Stimulated activated CD4-positive, alpha-beta T cell treated with anti-CD3 and anti-CD28 coated beads, TNF-alpha, amount 100 ng/mL, for 4 hours (primary cell): ENCODE results near the gene PPTC7.
"Not testable (repeated sequence)": the region's sequence is repeated elsewhere in the genome, so short reads cannot be mapped to it uniquely, and the experiment has no call there.

Experiments
- DNase-seq, 3 experiments: peaks; one replicate each; pipeline ENCODE4 v3.0.0-alpha.2; 2020; ENCODE audit warnings: low read depth in 3 of 3

Gene PPTC7

DNA sequence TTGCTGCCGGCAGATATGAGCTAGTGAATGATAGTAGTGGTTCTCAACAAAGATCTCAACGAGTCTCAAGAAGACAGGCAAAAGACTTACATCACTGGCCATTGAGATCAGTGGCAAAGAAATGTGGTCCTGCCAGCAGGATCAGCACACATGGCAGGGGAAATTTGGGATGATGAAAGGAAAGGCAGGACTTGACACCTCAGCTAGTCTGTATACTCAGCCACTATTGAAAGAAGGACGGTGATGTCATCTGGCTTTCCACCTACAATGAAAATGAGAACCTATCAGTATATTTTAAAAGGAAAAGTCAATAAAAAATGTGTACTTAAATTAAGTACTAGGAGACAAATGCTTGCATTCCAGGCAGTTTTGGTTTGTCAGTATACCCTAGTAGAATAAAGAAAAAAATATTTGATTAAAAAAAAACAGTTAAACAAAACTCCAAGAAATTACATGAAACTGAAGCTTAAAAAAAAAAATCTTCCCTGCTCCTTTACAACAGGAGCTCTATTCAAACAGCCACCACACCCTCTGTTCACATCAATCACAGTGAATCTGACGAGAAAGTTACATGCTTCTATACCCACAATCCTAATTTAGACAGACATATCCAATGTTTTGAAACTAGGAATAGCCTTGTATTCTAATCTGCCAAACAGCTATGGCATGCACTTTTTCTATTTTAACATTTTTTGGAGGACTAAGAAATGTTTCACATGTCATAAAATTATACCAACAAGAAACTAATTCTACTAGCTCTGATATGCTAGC, 46.1 kb downstream of the PPTC7 start:
- DNase-seq: no peak

DNA sequence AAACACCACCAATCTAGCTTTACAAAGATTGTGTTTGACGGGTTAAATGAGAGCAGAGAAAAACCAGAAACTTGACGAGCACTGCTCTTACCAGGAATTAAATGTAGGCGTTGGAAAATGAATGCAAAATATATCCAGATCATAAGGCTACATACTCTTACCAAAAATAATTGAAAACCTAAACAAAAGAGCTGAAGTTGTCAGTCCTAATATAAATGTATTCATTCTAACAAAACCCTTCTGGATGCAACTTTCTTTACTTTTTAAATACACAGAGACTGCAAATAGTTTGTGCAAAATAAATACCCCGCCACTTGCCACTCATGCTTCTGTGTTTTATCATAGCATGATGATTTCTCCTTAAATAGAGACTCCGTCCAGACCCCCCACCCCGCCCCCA, 48.3 kb downstream of the PPTC7 start:
- DNase-seq: no peak

DNA sequence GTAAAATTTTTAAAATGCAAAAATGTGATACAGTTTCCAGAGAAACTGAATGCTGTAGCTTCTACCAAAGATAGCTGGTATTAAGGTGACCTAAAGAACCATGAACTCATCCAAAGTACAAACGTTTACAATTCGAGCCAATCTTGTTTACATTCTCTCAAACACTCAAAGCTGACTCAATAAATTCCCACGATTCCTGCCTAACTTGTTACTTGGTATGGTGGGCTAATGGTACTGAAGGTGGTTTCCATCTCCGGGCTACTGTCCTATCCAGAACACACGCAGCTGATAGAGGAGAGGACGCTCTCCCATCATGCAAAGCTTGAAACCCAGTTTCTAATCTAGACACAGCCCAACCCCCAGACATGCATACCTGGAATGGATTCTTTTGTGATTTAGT, 49.5 kb downstream of the PPTC7 start:
- no peak for DNase-seq

DNA sequence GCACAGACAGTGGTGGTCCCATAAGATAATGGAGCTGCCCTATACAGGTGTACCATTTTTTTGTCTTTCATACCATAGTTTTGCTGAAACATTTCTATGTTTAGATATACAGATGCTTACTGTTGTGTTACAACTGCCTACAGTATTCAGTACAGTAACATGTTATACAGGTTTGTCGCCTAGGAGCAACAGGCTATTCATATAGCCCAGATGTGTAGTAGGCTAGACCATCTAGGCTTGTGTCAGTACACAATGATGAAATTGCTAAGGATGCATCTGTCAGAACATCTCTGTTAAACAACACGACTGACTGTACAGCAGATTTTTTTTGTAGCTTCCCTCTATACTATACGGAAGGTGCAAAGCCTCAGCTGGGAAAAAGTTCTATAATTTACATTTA, 50.5 kb downstream of the PPTC7 start:
- no peak for DNase-seq

DNA sequence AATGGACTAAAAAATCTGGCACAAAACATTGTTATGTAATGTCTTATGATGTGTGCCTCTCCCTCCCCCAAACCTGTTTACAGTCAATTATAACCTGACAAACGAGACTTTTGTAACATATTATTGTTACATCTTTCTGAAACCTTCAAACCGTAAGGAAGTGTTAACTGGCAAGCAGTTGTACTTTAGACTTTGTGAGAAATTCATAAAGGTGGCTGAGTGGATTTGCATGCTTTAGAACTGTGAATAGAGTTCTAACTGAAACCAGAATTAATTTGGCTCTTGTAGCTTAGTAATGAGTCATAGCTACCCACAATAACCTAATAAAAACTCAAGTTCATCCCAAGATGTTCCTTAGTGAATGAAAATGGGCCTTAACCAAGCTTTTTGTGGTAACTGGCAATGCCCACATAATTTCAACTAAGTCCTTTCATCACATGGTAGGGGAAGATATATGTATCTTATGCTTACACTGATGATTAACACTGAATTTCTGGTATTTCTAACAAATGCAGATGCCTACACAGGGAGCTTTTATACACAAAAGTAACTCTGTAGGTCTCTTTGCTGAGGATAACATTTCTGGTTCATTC, 51.3 kb downstream of the PPTC7 start:
- DNase-seq: no peak

DNA sequence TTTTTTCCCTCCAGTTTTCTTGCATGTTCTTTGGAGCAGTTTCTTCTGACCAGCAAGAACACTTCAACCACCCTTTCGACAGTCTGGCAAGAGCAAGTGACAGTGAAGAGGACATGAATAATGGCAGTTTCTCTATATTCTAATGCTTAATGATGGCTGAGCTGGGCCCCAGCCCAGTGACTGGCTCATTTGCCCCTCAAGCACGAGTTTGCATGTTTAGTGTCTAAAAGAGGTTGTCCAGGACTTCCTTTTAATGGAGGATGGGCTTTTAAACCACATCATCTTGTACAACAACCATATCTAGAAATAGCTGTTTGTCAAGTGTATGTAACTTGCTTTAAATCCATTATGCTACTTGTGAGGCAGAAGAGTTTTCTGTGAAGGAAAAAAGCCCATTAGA, 52.6 kb downstream of the PPTC7 start:
- no peak for DNase-seq

DNA sequence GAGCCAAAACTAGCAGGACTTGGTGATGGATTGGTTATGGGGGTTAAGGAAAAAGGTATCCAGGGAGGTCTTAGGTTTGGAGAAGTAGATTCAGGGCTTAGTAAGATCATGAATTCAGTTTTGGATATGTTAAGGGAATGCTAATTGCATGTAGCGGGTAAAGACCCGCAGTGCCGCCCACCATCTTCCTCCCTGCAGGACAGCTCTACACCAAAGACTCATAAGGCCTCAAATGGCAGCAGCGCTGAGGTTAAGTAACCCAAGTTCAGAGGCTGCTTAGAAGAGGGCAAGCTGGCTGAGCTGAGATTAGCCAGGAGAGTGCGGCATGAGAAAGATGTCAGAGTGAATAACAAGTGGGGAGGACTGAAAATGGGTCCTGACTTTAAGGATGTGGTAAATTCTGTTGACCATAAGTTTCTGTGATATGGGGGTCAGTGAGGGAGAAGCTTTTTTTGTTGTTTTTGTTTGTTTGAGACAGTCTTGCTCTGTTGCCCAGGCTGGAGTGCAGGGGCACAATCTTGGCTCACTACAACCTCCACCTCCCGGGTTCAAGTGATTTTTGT, 54.8 kb downstream of the PPTC7 start:
- no peak for DNase-seq

DNA sequence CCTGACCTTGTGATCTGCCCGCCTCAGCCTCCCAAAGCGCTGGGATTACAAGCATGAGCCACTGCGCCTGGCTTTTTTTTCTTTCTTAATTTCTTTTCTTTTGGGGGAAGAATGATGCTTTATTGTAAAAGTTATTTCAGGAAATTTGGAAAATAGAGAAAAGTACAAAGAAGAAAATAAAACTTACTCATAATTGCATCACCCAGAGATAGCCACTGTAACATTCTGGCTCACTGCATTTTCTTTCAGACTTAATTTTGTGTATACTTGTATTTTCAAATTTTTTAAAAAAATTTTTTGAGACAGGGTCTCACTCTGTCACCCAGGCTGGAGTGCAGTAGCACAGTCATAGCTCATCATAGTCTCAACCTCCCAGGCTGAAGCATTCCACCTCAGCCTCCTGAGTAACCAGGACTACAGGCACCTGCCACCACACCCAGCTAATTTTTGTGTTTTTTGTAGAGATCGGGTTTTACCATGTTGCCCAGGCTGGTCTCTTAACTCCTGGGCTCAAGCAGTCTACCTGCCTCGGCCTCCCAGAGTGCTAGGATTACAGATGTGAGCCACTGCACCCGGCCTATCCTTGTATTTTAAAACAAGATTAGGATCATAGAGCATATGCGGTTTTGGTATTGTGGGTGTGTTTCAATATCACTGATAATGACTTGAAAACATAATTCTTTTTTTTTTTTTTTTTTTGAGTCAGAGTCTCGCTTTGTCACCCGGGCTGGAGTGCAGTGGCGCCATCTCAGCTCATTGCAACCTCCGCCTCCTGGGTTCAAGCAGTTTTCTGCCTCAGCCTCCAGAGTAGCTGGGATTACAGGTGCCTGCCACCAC, 62.0 kb downstream of the PPTC7 start:
- not testable (repeated sequence) for DNase-seq

DNA sequence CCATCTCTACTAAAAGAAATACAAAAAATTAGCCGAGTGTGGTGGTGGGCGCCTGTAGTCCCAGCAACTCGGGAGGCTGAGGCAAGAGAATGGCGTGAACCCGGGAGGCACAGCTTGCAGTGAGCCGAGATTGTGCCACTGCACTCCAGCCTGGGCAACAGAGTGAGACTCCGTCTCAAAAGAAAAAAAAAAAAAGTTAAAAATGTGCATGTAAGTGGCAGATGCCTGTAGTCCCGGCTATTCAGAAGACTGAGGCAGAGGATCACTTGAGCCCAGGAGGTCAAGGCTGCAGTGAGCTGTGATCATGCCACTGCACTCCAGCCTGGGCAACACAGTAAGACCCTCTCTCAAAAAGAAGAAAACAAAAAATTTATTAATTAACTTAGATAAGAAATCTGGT, 65.1 kb downstream of the PPTC7 start:
- DNase-seq: not testable (repeated sequence)

DNA sequence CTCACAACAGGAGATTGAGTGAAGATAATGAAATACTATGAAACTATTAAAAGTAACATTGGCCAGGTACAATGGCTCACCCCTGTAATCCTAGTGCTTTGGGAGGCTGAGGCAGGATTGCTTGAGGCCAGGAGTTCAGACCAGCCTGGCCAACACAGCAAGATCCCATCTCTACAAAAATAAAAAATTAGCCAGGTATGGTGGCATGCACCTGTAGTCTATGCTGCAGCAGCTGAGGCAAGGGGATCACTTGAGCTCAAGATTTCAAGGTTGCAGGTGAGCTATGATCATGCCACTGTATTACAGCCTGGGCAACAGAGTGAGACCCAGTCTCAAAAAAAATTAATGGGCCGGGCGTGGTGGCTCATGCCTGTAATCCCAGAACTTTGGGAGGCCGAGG, 66.1 kb downstream of the PPTC7 start:
- no peak for DNase-seq

DNA sequence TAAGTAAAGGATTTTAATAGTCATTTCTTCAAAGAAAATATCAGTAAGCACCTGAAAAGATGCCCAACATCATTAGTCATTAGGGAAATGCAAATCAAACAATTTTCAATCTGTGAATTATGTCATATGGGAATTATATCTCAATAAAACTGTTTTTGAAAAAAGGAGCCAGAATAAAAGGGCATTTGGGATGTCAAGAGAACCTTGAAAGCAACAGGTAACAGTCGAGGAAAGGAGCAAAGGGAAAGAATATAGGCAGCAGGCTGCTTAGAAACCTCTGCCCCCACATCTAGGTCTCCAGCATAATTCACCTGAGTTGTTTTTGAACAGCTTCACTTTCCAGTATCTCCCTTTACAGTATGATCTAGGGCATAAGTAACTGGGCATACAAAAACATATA, 68.8 kb downstream of the PPTC7 start:
- DNase-seq: no peak

DNA sequence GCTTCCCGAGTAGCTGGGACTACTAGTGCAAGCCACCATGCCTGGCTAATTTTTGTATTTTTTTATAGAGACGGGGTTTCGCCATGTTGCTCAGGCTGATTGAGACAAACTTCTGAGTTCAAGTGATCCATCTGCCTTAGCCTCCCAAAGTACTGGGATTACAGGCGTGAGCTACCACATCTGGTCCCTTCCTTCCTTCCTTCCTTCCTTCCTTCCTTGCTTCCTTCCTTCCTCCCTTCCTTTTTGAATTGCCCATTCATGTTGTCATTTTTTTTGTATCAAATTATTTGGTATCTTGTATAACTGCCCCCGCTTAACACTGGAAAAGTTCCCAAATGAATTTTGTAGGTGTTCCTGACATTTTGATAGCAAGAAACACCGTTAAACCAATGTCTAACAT, 69.3 kb downstream of the PPTC7 start:
- no peak for DNase-seq

DNA sequence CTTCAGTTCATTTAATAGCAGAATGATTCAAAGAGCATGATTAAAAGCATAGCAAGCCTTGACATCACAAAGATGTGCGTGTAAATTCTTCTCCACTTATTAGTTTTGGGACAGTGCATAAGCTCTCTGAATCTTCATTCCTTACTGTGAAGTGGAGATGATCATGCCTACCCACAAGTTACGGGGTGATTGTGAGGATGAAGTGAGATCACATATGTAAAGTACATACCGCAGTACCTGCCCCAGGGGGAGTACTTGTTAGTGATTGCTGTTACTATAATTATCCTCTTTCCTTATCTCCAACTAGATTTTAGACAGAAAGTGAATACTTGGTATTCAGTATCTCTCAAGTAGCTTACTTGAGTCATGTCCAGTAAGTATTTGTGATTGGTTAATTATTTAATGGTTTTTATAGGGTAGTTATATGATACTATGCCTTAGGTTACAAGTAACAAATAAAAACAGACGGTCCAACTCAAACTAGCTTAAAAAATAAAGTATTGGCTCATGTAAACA, 75.0 kb downstream of the PPTC7 start:
- no peak for DNase-seq

DNA sequence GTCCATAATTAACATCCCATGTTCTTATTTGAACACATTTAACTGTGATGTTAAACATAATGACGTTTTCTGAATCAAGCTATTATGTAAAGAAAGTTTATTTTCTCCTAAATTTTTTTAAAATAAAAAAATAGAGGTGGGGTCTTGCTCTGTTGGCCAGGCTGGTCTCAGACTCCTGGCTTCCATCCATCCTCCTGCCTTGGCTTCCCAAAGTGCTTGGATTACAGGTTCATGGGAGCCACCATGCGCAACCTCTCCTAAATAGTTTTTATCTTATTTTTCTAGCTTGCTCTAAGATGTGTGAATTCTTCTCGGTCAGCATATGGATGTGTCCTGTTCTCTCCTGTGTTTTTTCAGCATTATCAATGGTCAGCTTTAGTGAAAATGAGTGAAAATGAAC, 77.8 kb downstream of the PPTC7 start:
- no peak for DNase-seq

DNA sequence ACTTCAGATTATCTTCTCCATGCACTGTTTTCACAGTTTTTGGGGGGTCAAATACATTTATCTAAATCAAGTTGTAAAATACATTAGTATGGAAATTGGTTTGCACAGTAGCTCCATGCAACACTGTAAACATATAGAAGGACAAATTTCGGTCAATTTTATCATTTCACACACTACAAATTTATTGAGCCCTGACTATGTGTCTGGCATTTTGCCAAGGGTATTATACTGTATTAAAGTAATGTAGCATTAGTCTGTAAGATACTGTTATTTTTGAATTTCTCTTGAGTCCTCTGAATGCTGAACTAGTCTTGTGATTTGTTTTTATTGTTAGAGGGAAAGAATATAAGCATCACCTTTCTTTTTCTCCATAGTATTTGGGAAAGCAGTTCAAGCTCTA, 79.7 kb downstream of the PPTC7 start:
- DNase-seq: no peak

DNA sequence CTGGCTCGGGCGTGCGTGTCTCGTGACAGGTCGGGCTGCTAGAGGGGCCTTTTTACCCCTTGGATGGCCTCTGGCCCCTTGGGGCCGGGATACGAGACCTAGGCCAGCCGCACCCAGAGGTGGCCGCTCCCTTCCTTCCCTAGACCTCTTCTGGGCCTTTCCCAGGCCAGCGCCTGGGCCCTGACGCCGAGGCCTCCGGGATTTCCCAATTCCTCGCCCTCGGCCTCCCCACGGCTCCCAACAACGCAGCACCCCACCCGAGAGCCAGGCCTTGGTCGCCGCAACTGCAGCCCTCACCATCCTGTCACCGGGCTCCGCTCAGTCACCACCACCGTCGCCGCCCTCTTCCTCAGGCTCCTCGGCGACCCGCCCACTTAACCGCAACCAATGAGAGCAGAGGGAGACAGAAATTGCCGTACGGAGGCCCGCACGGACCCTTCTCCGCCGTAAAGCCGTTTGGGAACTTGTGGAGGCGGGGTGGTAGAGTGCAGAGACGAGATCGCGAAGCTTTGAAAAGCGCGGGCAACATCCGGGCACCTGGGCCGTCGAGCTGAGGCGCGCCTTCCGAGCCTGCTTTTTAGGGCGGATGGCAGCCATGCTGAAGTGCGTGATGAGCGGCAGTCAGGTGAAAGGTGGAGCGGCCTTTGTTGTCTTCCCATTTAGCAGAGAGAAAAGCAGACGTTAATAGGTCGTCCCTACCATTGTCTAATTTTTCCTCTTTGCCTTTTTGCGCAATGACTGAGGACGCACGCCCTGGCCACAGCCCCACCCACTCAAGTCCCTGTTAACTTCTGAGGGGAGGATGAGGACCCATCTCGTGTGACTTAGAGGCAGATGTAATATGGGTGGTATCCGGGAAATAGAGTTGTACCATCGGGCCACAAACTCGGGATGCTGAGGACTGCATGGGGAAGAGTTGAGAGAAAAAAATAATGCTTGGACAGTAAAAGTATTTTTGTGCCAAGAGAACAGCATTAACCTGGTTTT, 81.1 kb downstream of the PPTC7 start, which contains the start of the genes RAD9B and VPS29:
Gene RAD9B, plus strand, starts transcription at position 580 of the 987 bp plus-strand sequence. Its CDS starts 7 bp downstream, at position 587.
Gene VPS29, minus strand, starts transcription at position 360 of the 987 bp plus-strand sequence. Its CDS starts 60 bp downstream, at position 300.
- DNase-seq: peak; percentile 92 to 97 (median 96)

DNA sequence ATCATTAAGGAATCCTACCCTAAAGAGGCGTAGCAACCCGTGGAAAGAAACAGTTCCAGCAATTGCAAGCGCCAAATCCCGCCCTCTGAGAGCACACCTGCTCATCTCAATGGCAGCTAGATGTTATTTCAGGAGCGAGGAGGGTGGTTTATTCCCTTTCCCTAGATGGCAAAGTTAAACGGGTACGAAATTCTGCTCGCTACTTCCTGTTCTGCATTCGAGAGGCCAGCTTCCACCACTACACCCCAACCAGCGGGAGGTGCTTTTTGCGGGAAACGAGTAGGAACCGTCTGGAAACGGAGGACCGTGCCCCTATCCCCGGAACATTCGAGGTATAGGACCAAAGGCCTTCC, 81.7 kb downstream of the PPTC7 start:
- peak in 1 of 3 experiments; percentile 2 for DNase-seq

DNA sequence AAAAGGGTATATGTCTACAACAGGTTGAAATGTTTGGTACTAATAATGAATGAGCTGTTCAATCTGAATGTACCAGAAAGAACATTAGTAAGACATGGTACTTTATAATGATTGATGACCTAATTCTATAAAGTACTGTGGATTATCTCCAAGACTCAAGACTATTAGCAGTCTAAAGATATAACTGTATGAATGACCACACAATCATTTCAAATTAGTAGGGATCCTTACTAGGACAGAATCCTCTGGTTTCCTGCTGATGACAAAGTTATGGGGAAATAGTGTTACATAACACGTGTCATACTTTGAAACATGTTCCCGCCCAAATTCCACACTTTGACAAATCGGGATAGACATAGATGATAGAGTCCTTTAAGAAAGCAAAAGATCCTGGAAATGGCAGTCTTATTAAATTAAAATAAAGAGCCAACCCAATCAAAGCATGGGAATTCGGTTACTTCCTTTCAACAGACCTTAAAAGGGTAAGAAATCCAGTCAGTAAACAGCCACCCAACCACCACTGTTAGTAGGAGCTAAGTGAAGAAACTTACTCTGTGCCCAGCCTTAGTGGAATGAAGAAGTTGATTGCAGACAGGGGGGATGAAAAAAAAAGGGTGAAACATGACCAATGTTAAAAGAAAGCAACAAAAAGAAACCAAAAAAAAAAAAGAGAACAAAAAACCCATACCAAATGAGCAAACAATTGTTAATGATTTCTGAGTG, 84.0 kb downstream of the PPTC7 start:
- DNase-seq: no peak
